HG03175 (cell line): ENCODE results near the gene PRKAR2A.
"Not testable (repeated sequence)": the region's sequence is repeated elsewhere in the genome, so short reads cannot be mapped to it uniquely, and the experiment has no call there.

Experiments
- ATAC-seq: cut with Tn5 transposase; IDR thresholded peaks from one replicate; pipeline ENCODE4 v1.9.1; 2021; ENCODE audit warnings: mild to moderate bottlenecking, moderate library complexity; ENCODE audit not compliant: unreplicated experiment

Gene PRKAR2A

DNA sequence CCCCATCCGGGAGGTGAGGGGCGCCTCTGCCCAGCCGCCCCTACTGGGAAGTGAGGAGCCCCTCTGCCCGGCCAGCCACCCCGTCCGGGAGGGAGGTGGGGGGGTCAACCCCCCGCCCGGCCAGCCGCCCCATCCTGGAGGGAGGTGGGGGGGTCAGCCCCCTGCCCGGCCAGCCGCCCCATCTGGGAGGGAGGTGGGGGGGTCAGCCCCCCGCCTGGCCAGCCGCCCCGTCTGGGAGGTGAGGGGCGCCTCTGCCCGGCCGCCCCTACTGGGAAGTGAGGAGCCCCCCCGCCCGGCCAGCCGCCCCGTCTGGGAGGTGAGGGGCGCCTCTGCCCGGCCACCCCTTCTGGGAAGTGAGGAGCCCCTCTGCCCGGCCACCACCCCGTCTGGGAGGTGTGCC lies 113.1 kb downstream of the PRKAR2A start:
- not testable (repeated sequence) for ATAC-seq

DNA sequence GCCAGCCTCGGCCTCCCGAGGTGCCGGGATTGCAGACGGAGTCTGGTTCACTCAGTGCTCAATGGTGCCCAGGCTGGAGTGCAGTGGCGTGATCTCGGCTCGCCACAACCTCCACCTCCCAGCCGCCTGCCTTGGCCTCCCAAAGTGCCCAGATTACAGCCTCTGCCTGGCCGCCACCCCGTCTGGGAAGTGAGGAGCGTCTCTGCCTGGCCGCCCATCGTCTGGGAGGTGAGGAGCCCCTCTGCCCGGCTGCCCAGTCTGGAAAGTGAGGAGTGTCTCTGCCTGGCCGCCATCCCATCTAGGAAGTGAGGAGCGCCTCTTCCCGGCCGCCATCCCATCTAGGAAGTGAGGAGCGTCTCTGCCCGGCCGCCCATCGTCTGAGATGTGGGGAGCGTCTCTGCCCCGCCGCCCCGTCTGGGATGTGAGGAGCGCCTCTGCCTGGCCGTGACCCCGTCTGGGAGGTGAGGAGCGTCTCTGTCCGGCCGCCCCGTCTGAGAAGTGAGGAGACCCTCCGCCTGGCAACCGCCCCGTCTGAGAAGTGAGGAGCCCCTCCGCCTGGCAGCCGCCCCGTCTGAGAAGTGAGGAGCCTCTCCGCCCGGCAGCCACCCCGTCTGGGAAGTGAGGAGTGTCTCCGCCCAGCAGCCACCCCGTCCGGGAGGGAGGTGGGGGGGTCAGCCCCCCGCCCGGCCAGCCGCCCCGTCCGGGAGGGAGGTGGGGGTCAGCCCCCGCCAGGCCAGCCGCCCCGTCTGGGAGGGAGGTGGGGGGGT lies 113.7 kb downstream of the PRKAR2A start:
- not testable (repeated sequence) for ATAC-seq

DNA sequence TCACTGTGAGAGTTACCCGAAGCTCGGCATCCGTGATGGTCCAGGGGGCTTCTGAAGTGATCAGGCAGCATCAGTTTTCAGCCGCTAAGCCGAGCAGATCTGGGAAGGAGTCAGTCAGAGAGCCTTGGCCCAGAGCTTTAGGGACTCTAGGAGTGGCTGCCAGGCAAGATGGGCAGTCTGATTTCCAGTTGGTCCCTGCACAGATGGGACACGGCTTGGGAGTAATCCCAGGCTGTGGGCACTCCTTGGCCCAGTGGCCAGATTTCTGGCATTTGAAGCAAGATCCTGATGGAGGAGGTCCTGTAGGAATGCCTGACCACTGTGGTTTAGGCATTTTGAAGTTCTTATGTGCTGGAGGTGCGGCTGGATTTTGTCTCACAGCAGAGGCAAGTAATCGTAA lies 120.2 kb downstream of the PRKAR2A start:
- ATAC-seq, result no peak

DNA sequence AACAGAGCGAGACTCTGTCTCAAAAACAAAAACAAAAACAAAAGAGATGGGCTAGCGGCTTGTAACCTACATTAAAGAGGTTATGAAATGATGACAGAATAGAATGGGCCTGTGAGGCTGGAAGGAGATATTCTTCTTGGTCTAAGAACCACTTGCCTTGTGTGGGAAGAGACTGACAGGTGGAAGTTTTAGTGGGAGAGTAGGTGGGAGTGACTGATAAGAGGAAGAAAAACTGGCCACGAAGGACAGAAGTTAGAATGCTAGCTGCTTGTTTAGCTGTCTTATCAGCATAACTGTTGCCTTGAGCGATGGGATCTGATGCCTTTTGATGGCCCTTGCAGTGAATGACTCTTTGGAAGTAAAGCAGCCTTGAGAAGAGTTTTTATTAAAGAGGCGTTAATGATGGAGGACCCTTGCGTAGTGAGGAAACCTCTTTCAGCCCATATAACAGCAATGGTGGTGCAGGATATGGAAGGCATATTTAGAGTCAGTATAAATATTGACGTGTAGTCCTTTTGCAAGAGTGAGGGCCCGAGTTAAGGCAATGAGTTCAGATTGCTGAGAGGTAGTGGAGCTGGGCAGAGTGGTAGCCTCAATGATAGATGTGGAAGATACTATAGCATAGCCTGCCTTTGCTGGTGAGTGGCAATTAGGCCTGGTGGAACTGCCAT lies 122.4 kb downstream of the PRKAR2A start:
- not testable (repeated sequence) for ATAC-seq

DNA sequence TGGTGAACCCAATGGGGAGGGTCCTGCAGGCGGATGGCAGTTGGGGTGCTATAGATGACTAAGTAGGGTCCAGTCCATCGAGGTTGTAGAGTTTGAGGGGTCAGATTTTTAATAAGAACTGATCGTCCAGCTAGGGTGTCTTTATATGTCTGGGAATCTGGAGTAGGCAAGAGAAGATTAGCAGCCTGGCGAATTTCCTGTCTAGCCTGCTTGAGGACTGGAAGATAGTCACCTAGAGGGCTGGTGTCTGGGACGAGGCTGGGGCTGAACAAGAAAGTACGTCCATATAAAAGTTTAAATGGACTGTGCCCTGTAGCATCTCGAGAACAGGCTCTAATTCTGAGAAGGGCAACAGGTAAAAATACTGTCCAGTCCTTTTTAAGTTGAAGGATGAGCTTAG lies 123.9 kb downstream of the PRKAR2A start:
- ATAC-seq, result no peak

DNA sequence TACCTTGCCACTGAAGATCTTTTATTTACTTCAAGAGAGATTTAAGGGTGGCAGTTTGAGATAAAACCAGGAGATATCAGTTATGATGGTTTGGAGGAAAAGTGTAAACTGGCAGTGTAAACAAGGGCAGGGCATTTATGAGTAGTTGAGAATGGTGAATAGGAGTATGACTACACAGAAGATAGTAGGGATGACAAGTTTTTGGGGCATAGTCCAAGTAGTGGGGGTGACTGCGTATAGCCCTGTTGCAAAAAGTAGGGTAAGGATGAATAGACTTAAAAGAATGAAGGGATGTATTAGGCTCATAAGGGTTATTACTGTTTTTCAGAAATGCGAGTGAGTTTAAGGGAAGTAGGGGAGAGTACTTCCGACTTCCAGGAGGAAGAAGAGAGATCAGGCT lies 124.4 kb downstream of the PRKAR2A start:
- not testable (repeated sequence) for ATAC-seq

DNA sequence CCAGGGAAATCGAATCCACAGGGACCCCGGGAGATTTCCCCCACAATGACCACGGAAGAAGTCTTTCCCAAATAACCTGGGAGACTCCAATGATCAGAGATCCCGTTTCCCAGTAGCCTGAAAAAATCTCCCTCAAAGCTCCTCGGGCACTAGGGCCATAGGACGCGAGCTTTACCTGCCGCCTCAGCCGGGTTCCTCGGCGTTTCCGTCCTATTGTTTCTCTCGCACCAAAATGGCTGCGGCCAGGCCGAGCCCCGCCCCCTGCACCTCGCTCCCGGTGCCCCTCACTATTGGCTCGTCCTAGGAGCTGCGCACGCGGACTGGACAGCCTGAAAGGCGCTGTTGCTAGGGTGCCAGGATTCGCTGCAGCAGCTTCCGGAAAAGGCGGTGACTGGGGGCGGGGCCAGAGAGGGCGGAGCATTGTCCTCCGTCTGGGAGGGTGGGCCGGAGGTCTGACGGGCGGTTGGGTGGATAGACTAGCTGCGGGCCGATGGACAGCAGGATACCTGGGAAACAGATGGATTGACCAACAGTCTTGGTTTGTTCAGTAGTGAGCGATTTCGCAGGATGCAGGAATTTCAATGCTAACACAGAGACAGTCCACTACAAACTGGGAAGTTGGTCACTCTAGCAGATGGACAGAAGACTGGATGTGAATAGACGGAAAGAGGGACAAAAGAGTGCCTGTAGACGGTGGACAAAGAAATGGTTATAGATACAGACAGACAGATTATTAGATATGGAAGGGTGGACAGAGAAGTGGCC lies 130.5 kb downstream of the PRKAR2A start, which contains the start of gene IP6K2:
Gene IP6K2 (minus strand): TSS at position 240 of the 765 bp plus-strand sequence. CDS start 21,930 bp downstream, outside the sequence.
- ATAC-seq, result peak; percentile 99

DNA sequence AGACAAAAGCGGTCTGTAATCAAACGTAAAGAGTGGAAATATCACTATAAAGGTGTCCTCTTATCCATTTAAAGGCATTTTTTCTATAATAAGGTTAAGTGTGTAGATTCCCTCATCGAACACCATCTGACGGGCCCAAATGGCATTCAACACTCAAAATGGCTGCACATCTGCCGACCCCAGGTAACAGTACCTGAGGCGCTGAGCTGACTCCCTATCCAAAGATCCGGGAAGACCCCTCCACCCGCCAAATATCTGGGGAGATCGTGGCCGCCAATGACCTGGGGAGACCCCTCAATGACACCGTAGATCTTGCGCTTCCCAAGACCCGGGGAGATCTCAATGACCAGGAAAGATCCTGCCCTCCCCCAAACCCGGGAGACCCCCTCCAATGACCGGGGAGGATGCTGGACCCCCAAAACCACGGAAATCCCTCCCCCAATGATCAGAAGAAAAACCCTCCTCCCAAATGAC lies 131.1 kb downstream of the PRKAR2A start:
- no peak for ATAC-seq

DNA sequence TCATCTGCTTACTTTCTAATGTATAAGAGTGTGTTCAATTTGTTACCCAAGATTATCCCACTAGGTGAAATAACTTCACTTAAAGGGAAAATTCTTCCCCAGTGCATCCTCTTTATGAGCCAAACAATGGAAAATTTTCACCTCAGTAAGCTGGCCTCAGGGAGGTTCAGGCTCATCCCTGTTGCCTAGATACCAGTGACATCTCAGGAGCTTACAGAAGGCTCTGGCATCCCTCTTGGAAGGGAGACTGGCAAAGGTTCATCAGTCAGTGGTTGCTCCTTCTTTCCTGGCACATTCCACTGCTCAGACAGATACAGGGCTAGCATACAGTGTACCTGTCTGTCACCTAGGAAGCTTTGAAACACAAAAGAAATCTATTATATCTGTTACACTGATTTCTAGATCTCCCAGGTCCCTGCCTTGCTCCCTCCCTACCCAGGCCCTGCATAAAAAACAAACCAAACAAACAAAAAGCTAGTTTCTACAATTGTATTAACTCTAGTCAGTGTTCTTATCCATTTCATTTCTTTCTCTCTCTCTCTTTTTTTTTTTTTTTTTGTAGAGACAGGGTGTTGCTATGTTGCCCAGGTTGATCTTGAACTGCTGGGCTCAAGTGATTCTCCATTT lies 132.4 kb downstream of the PRKAR2A start:
- ATAC-seq, result no peak

DNA sequence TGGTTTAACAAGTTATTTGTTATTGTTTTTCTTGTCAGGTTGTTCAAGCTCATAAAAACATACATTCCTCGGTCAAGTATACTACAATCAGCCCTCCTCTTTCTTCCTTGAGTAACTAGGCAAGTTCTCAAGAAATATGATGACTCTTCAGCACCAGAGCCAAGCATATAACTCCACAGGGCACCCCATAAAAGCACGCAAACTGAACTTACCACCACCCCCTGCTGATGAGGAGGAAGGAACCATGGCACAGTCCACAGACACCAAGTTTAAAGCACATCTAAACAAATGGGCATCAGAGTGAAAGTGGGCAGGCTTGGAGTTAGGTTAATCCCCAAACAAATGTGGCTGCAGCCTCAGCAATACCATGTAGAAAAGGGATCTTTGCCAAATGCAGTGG lies 135.9 kb downstream of the PRKAR2A start:
- ATAC-seq, result no peak

DNA sequence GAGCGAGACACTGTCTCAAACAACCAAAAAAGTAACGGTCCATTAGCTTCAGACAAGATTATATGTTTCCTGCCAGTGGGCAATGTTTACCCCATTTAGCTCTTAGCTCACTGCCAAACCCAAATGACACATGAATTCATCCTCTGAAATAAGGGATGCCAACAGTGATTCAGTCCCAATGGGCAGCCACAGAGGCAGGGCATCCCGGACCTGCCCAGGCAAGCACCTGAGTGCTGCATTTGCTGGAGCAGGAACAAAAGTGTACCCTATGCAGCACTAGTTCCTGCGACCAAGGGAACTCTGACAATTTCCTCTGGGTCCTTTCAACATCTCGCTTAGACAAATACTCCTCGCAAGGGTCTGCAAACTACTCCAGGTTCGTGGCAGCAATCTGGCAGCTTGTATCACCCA lies 138.6 kb downstream of the PRKAR2A start:
- ATAC-seq, result no peak

DNA sequence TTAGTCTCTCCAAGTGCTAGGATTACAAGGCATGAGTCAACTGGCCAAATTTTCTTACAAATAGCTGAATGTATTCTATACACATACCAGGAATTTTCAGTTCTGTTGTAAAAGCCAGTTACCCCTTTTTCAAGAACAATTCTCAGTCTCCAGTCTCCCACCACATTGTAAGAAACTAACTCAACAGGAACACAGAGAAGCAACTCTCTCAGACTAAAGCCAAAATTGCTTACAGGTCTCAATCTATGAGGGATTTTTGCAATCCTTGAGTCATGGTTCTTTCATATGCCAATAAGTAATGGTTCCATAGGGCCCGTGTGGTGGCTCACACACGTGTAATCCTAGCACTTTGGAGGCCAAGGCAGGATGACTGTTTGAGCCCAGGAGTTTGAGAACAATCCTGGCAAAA lies 139.2 kb downstream of the PRKAR2A start:
- ATAC-seq, result no peak

DNA sequence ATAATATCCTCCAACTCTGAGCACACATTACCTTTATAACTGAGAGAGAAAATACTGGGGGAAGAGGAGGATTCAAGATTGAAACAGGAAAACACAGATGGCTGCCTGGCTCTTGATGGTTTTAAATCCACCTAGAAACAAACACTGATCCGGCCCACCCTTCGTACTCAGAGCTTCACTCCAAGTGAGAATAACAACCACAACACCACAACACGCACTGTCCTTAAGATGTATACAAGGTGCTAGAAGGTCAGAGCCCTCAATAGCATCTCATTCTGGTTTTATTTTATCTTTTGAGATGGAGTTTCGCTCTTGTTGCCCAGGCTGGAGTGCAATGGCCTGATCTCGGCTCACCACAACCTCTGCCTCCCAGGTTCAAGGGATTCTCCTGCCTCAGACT lies 140.5 kb downstream of the PRKAR2A start:
- ATAC-seq, result no peak

DNA sequence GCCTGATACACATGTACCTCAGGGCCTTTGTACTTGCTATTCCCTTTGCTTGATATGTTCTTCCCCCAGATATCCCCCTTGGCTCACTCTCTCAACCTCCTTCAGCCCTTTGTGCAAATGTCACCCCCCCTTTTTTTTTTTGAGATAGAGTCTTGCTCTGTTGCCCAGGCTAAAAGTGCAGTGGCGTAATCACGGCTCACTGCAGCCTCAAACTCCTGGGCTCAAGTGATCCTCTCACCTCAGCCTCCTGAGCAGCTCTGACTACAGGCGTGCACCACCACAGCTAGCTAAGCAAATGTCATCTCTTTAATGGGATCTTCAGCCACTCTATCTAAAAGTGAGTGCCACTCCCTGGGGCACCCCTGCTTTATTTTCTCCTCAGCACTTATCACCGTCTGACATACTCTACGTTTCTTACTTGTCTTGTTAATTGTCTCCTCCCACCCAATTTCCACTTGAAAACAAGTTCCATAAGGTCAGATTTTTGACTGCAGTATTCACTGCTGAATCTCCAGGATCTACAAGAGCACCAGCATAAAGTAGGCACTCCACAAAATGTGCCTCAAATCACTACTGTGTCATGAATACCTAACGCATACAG lies 145.3 kb downstream of the PRKAR2A start:
- no peak for ATAC-seq

DNA sequence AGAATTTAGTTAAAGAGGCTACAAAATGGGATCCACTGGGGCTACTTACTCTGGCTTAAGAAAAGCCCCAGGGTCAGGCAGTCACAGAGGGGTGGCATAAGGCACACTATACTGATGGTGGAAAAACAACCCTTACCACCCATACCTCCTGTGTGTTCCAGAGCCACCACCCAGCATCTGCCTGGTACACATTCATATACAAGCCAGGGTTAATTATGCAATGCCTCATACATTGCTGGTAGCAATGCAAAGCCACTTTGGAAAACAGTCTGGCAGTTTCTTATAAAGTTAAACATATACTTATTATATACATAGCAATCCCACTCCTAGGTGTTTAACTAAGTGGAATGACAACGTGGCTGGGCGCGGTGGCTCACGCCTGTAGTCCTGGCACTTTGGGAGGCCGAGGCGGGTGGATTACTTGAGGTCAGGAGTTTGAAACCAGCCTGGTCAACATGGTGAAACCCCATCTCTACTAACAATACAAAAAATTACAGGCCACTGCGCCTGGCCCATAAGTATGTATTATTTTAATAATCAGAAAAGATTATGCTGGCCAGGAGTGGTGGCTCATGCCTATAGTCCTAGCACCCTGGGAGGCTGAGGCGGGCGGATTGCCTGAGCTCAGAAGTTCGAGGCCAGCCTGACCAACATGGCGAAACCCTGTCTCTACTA lies 146.8 kb downstream of the PRKAR2A start:
- no peak for ATAC-seq

DNA sequence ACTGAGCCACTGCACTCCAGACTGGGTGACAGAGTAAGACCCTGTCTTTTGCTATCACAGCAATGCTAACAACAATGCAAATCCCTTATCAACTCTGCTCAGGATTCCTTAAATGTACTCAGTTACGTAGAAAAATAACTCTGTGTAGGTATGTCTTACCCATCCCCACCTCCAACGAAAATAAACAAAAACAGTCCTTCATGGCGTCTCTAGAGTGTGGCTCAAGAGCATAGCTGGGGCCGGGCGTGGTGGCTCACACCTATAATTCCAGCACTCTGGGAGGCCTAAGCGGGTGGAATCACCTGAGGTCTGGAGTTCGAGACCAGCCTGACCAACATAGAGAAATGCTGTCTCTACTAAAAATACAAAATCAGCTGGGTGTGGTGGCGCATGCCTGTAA lies 148.8 kb downstream of the PRKAR2A start:
- ATAC-seq, result no peak

DNA sequence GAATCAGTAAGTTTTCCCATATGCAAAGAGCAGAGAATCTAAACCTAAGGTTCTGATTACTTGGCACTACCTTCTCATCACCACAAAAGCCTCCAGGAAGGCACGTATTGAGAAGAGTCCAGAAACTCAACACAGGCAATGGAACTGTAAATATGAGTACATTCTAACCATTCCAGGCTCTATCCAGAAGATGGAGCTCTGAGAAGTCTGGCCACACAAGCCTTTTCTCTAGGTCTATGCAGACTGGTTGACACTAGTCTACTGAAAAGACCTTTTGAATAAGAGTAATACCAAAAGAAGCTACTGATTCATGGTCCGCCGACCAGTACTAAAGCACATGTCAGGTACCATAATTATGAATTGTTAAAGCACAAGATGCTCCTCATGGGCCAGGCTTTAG lies 149.7 kb downstream of the PRKAR2A start:
- ATAC-seq, result no peak

DNA sequence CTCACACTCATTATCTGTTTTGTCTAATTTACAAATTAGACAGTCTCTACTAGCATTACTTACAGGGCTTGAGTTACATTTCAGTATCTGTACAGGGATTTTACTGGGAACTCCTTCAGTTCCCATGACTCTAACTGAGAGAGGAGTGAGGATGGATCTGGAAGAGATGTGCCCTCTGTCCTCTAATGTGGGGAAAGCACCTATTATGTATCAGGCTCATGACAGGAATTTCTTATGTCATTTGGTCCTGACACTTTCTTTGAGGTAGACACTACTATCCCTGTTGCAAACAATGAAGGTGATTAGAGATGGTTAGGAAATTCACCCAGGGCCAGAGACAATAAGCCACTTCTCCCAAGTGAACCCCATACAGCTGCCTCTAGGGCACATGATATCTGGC lies 151.1 kb downstream of the PRKAR2A start:
- no peak for ATAC-seq
